Ishikawa (cell line): Measurements from ENCODE around the gene EEA1.

Experiments
- CEBPB ChIP-seq: IDR thresholded peaks from 2 replicates; pipeline ENCODE4 v1.6.1; 2012
- CREB1 ChIP-seq: IDR thresholded peaks from 2 replicates; pipeline ENCODE4 v1.6.1; 2012; ENCODE audit warnings: low read depth
- EGR1 ChIP-seq: IDR thresholded peaks from 2 replicates; pipeline ENCODE4 v1.6.1; 2012
- EP300 ChIP-seq: IDR thresholded peaks from 2 replicates; pipeline ENCODE4 v1.6.1; 2012; ENCODE audit warnings: borderline replicate concordance
- FOXM1 ChIP-seq: IDR thresholded peaks from 2 replicates; pipeline ENCODE4 v1.6.1; 2012; ENCODE audit warnings: low read depth, borderline replicate concordance
- NFIC ChIP-seq: IDR thresholded peaks from 2 replicates; pipeline ENCODE4 v1.6.1; 2012
- RAD21 ChIP-seq: IDR thresholded peaks from 2 replicates; pipeline ENCODE4 v1.6.1; 2012; ENCODE audit warnings: low read depth
- TEAD4 ChIP-seq: IDR thresholded peaks from 2 replicates; pipeline ENCODE4 v1.6.1; 2012
- YY1 ChIP-seq: IDR thresholded peaks from 2 replicates; pipeline ENCODE4 v1.6.1; 2012; ENCODE audit warnings: low read depth
- TF ChIP-seq, protein P1 (sequence below): IDR thresholded peaks from 2 replicates; pipeline ENCODE4 v1.6.1; 2012
- TF ChIP-seq, protein P2 (sequence below): IDR thresholded peaks from 2 replicates; pipeline ENCODE4 v1.6.1; 2012; ENCODE audit warnings: low read depth, mild to moderate bottlenecking
- TF ChIP-seq, protein P3 (sequence below): IDR thresholded peaks from 2 replicates; pipeline ENCODE4 v1.6.1; 2012

DNA sequence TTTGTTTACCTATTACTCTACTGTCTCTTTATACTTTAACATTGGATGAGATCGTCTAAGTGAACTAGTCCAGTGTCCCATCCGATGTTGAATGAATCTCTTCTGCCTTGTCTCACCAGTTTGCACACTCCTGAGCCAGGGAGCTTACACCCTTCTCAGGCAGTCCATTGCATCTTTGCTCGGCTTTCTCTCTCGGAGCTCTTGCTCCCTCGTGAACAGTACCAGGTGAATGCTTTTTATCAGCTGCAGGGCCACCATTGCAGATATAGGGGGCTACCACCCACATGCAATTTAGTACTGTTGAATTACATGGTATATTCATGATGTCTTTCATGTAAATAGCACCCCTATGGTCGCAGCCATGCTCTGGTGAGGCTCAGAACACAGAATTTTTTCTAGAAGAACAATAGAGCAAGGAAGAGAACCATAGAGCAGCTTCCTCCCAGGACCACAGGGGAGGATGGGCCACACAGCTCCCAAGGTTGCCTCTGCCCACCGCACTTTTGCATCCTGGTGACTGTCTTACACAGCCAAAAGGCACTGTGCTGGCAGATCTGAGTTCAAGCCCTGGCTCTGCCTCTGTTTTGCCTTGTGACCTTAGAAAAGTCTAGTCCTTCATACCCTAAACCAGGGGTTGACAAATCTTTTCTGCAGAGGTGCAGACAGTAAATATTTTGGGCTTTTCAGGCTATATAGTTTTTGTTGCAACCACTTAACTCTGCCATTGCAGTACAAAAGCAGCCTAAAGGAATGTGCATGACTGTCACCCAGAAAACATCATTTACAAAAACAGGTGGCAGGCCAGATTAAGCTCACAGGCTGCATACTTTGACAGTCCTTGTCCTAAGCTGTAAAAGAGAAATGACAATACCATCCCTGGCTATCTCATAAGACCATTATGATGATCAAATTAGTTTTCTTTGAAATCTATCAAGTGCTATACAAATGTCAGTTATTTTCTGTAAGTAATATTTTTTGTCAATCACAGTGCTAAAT, 190.9 kb downstream of the EEA1 start:
- TF ChIP-seq CREB1 (no peak), YY1 (no peak), TEAD4 (no peak), CEBPB (no peak), RAD21 (no peak), FOXM1 (no peak), EP300 (no peak), EGR1 (no peak), NFIC (no peak)
- TF ChIP-seq, protein P1, sequence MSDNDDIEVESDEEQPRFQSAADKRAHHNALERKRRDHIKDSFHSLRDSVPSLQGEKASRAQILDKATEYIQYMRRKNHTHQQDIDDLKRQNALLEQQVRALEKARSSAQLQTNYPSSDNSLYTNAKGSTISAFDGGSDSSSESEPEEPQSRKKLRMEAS = no peak
- TF ChIP-seq, protein P2, sequence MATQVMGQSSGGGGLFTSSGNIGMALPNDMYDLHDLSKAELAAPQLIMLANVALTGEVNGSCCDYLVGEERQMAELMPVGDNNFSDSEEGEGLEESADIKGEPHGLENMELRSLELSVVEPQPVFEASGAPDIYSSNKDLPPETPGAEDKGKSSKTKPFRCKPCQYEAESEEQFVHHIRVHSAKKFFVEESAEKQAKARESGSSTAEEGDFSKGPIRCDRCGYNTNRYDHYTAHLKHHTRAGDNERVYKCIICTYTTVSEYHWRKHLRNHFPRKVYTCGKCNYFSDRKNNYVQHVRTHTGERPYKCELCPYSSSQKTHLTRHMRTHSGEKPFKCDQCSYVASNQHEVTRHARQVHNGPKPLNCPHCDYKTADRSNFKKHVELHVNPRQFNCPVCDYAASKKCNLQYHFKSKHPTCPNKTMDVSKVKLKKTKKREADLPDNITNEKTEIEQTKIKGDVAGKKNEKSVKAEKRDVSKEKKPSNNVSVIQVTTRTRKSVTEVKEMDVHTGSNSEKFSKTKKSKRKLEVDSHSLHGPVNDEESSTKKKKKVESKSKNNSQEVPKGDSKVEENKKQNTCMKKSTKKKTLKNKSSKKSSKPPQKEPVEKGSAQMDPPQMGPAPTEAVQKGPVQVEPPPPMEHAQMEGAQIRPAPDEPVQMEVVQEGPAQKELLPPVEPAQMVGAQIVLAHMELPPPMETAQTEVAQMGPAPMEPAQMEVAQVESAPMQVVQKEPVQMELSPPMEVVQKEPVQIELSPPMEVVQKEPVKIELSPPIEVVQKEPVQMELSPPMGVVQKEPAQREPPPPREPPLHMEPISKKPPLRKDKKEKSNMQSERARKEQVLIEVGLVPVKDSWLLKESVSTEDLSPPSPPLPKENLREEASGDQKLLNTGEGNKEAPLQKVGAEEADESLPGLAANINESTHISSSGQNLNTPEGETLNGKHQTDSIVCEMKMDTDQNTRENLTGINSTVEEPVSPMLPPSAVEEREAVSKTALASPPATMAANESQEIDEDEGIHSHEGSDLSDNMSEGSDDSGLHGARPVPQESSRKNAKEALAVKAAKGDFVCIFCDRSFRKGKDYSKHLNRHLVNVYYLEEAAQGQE = no peak
- TF ChIP-seq, protein P3, sequence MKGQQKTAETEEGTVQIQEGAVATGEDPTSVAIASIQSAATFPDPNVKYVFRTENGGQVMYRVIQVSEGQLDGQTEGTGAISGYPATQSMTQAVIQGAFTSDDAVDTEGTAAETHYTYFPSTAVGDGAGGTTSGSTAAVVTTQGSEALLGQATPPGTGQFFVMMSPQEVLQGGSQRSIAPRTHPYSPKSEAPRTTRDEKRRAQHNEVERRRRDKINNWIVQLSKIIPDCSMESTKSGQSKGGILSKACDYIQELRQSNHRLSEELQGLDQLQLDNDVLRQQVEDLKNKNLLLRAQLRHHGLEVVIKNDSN = no peak
